Keratinocyte (primary cell): ENCODE results near the gene USP34.
"Not testable (repeated sequence)": the region's sequence is repeated elsewhere in the genome, so short reads cannot be mapped to it uniquely, and the experiment has no call there.

Experiments
- CTCF ChIP-seq, 3 experiments: IDR thresholded peaks in 1 of 3; conservative IDR thresholded peaks in 1 of 3; optimal IDR thresholded peaks in 1 of 3; 2 replicates in 2 of 3; 3 replicates in 1 of 3; pipeline versions ENCODE3 to v1.5.1; 2011; ENCODE audit warnings: low read length in 3 of 3, mild to moderate bottlenecking in 3 of 3, moderate library complexity in 2 of 3, control low read depth in 1 of 3, inconsistent platforms in 1 of 3; ENCODE audit not compliant: insufficient read depth in 2 of 3; ENCODE audit errors: extremely low read depth in 1 of 3
- EZH2 ChIP-seq: IDR thresholded peaks from one replicate; pipeline ENCODE4 v1.6.1; 2012; ENCODE audit warnings: inconsistent platforms, mild to moderate bottlenecking, low read length, moderate library complexity

GRCh38 chr2:61165082-61165481 is 305.8 kb downstream of the USP34 start:
- not testable (repeated sequence) for TF ChIP-seq CTCF (optimal IDR thresholded peaks at IDR 0.05 in 1 of 3, IDR thresholded peaks at IDR 0.05 in 1 of 3, conservative IDR thresholded peaks at IDR 0.05 in 1 of 3; ENCODE audit: extremely low read depth in 1 of 3, insufficient read depth in 2 of 3, low read length in 3 of 3); EZH2
